Trophoblast cell (in vitro differentiated cells and primary cell): ENCODE data around the gene GARRE1.
"Not testable (repeated sequence)": the region's sequence is repeated elsewhere in the genome, so short reads cannot be mapped to it uniquely, and the experiment has no call there.

Experiments
- DNase-seq, 2 donors: peaks; one replicate each; pipeline ENCODE4 v3.0.0-alpha.2; 2016
- H2AFZ ChIP-seq: 2 replicates; pipeline ENCODE4 v1.6.1; 2013; ENCODE audit warnings: low read length, moderate library complexity, mild to moderate bottlenecking; ENCODE audit not compliant: insufficient read depth, poor library complexity
- H2AK5ac ChIP-seq: 2 replicates; pipeline ENCODE4 v1.6.1; 2013; ENCODE audit warnings: mild to moderate bottlenecking, low read length
- H2BK120ac ChIP-seq: 2 replicates; pipeline ENCODE4 v1.6.1; 2013; ENCODE audit warnings: low read length, mild to moderate bottlenecking, moderate library complexity; ENCODE audit not compliant: insufficient read depth, poor library complexity
- H2BK12ac ChIP-seq: 2 replicates; pipeline ENCODE4 v1.6.1; 2013; ENCODE audit warnings: mild to moderate bottlenecking, low read length, moderate library complexity
- H2BK5ac ChIP-seq: 2 replicates; pipeline ENCODE4 v1.6.1; 2013; ENCODE audit warnings: low read length, low read depth, moderate library complexity, mild to moderate bottlenecking; ENCODE audit not compliant: poor library complexity
- H3K14ac ChIP-seq: 2 replicates; pipeline ENCODE4 v1.6.1; 2013; ENCODE audit warnings: mild to moderate bottlenecking, low read length
- H3K18ac ChIP-seq: 2 replicates; pipeline ENCODE4 v1.6.1; 2013; ENCODE audit warnings: mild to moderate bottlenecking, low read length
- H3K23ac ChIP-seq: 2 replicates; pipeline ENCODE4 v1.6.1; 2013; ENCODE audit warnings: low read length
- H3K27ac ChIP-seq: 2 replicates; pipeline ENCODE4 v1.5.1; 2013; ENCODE audit warnings: low read depth, mild to moderate bottlenecking, inconsistent platforms, low read length, moderate library complexity
- H3K27me3 ChIP-seq: 2 replicates; pipeline ENCODE4 v1.6.1; 2013; ENCODE audit warnings: inconsistent platforms, mild to moderate bottlenecking, low read length, moderate library complexity; ENCODE audit not compliant: insufficient read depth
- H3K36me3 ChIP-seq, 2 experiments: 1 replicate in 1 of 2; 2 replicates in 1 of 2; pipeline ENCODE4 v1.6.1; 2013; ENCODE audit warnings: low read length in 2 of 2, mild to moderate bottlenecking in 2 of 2, moderate library complexity in 1 of 2; ENCODE audit not compliant: insufficient read depth in 2 of 2, control insufficient read depth in 1 of 2
- H3K4ac ChIP-seq: 2 replicates; pipeline ENCODE4 v1.6.1; 2013; ENCODE audit warnings: low read depth, mild to moderate bottlenecking, low read length, moderate library complexity
- H3K4me1 ChIP-seq, 2 experiments: 1 replicate in 1 of 2; 2 replicates in 1 of 2; pipeline ENCODE4 v1.6.1; 2013; ENCODE audit warnings: low read length in 2 of 2, mild to moderate bottlenecking in 2 of 2, moderate library complexity in 1 of 2; ENCODE audit not compliant: insufficient read depth in 2 of 2, control insufficient read depth in 1 of 2
- H3K4me2 ChIP-seq: 2 replicates; pipeline ENCODE4 v1.6.1; 2013; ENCODE audit warnings: inconsistent platforms, mild to moderate bottlenecking, low read length, moderate library complexity
- H3K4me3 ChIP-seq: 2 replicates; pipeline ENCODE4 v1.5.1; 2013; ENCODE audit warnings: mild to moderate bottlenecking, low read depth, low read length, inconsistent platforms
- H3K79me1 ChIP-seq: one replicate; pipeline ENCODE4 v1.6.1; 2013; ENCODE audit warnings: low read length
- H3K79me2 ChIP-seq: 2 replicates; pipeline ENCODE4 v1.6.1; 2013; ENCODE audit warnings: low read length, mild to moderate bottlenecking; ENCODE audit not compliant: control insufficient read depth, insufficient read depth, poor library complexity
- H3K9ac ChIP-seq: 2 replicates; pipeline ENCODE4 v1.6.1; 2013; ENCODE audit warnings: mild to moderate bottlenecking, low read length
- H3K9me3 ChIP-seq: 2 replicates; pipeline ENCODE4 v1.6.1; 2013; ENCODE audit warnings: low read depth, mild to moderate bottlenecking, control low read depth, inconsistent platforms, low read length; ENCODE audit not compliant: insufficient read depth
- H4K12ac ChIP-seq: 2 replicates; pipeline ENCODE4 v1.6.1; 2013; ENCODE audit warnings: low read depth, mild to moderate bottlenecking, low read length, moderate library complexity
- H4K8ac ChIP-seq: 2 replicates; pipeline ENCODE4 v1.6.1; 2013; ENCODE audit warnings: low read depth, mild to moderate bottlenecking, low read length, moderate library complexity
- H4K91ac ChIP-seq: one replicate; pipeline ENCODE4 v1.6.1; 2013; ENCODE audit warnings: low read depth, mild to moderate bottlenecking, low read length, moderate library complexity
- WGBS: extraction: QIAGEN DNeasy Blood & Tissue Kit; methylation state at CpG from one replicate; pipeline ENCODE4 v1.1.7; 2013; ENCODE audit warnings: missing lambda C conversion rate; ENCODE audit not compliant: insufficient read length, insufficient coverage; ENCODE audit errors: extremely low coverage; 5-methylcytosine and 5-hydroxymethylcytosine counted together

GARRE1 gene

DNA sequence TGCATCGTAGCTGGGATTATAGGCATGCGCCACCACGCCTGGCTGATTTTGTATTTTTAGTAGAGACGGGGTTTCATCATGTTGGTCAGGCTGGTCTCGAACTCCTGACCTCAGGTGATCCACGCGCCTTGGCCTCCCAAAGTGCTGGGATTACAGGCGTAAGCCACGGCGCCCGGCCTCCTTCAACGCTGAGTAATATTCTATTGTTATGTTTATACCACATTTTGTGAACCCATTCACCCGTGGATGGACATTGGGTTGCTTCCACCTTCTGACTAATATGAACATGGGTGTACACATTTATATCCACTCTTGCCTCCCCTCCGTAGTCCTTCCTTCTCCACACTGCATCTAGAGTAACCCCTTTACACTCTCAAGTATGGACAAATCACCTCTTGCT, 1.2 kb upstream of the GARRE1 start:
- H3K9me3 ChIP-seq, H3K27me3 ChIP-seq, H2AFZ ChIP-seq, H2BK12ac ChIP-seq, H3K79me1 ChIP-seq, H4K12ac ChIP-seq, H3K4ac ChIP-seq, DNase-seq, H2BK5ac ChIP-seq, H3K79me2 ChIP-seq, H4K8ac ChIP-seq, H3K18ac ChIP-seq, H3K9ac ChIP-seq, H2BK120ac ChIP-seq, H3K4me1 ChIP-seq, H4K91ac ChIP-seq, H3K14ac ChIP-seq, H3K27ac ChIP-seq, H3K23ac ChIP-seq, H2AK5ac ChIP-seq, H3K36me3 ChIP-seq, H3K4me3 ChIP-seq, H3K4me2 ChIP-seq: not testable (repeated sequence)
- WGBS: no CpG with 5 or more reads among the region's 14 CpGs

DNA sequence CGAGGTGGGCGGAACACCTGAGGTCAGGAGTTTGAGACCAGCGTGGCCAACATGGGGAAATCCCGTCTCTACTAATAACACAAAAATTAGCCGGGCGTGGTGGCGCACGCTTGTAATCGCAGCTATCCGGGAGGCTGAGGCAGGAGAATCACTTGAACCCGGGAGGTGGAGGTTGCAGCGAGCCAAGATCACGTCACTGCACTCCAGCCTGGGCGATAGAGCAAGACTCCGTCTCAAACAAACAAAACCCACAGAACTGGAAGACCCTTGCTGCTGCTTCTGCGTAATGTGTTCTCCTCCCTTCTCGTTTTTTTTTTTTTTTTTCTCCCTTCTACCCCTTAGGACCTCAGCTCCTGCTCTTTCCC, 691 bp upstream of the GARRE1 start:
- H3K4me3 ChIP-seq, H3K14ac ChIP-seq, H4K12ac ChIP-seq, H3K4ac ChIP-seq, H3K79me1 ChIP-seq, H2BK120ac ChIP-seq, H3K79me2 ChIP-seq, H2BK5ac ChIP-seq, H2BK12ac ChIP-seq, H4K91ac ChIP-seq, H3K23ac ChIP-seq, H3K27ac ChIP-seq, H3K36me3 ChIP-seq, H3K27me3 ChIP-seq, H3K18ac ChIP-seq, H4K8ac ChIP-seq, H2AFZ ChIP-seq, H3K4me1 ChIP-seq, H3K9ac ChIP-seq, H2AK5ac ChIP-seq, H3K9me3 ChIP-seq: not testable (repeated sequence)
- DNase-seq: peak; percentile 84 to 85
- no CpG with 5 or more reads among the region's 17 CpGs for WGBS
- peak overlapping the region; percentile 99 for H3K4me2 ChIP-seq

DNA sequence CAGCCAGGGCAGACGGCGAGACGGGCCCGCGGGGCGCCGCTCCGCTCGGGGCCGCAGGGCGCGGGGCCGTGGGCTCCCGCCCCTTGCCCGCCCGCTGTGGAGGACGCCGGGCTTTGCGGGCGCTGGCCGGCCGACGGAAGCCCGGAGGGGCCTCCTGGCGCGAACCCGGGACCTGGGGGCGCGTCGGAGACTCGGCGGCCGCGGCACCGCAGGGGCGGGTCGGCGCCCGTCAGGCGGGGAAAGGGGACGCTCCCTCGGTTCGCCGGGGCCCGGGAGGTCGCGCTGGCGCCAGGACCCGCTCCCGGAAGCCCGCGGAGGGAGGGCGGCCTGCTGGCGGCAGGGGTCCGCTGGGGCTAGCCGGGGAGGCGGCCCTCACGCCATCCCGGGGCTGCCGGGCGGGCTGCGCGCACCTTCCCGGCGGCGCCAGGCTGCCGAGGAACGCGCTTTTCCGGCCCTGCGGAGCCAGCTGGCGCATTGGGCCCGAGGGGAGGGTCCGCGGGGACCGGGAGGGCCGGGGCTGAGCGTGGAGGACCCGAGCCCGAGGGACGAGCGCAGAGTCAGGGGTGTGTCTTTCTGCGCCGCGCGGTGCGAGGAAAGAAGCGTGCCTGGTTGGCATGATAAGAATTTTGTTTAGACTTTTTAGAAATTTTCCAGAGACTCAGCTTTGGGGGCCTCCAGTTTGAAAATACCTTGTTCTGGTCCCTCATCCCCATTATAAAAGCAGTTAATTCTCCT, 511 bp downstream of the GARRE1 start:
- peak overlapping the region; percentile 92 for H3K27ac ChIP-seq
- peaks cover 6% of the 10 kb centered on the region for H3K79me2 ChIP-seq
- no peaks in the 10 kb centered on the region for H3K36me3 ChIP-seq
- H3K4me3 ChIP-seq: peak overlapping the region; percentile 92
- peaks cover 9% of the 10 kb centered on the region for H3K79me1 ChIP-seq
- peak overlapping the region; percentile 94 for H3K14ac ChIP-seq
- H2AK5ac ChIP-seq: no peak overlapping the region
- H2BK120ac ChIP-seq: peak overlapping the region; percentile 78
- peak; percentile 45 to 68 for DNase-seq
- no peak overlapping the region for H3K23ac ChIP-seq
- H3K4ac ChIP-seq: peak overlapping the region; percentile 39
- peak overlapping the region; percentile 85 for H4K8ac ChIP-seq
- H3K9me3 ChIP-seq: no peaks in the 10 kb centered on the region
- H3K9ac ChIP-seq: peak overlapping the region; percentile 90
- peak overlapping the region; percentile 87 for H3K18ac ChIP-seq
- H2BK12ac ChIP-seq: no peak overlapping the region
- H3K27me3 ChIP-seq: no peaks in the 10 kb centered on the region
- H2AFZ ChIP-seq: peak overlapping the region; percentile 37
- peak overlapping the region; percentile 93 for H2BK5ac ChIP-seq
- H3K4me1 ChIP-seq: no peaks in the 10 kb centered on the region
- peak overlapping the region; percentile 86 for H3K4me2 ChIP-seq
- H4K91ac ChIP-seq: peak overlapping the region; percentile 90
- no CpG with 5 or more reads among the region's 88 CpGs for WGBS
- peak overlapping the region; percentile 74 for H4K12ac ChIP-seq

DNA sequence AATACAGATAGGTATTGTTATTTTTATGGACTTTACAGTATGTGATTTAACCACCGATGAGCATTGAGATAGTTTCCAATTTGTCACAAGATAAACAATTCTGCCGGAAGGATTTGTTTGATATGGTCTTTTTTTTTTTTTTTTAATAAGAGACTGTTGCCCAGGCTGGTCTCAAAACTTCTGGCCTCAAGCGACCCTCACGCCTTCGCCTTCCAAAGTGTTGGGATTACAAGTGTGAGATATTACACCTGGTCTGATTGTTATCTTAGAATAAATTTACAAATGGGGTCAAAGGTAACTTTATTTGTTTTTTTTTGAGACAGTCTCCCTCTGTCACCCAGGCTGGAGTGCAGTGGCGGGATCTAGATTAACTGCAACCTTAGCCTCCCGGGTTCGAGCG, 1.2 kb downstream of the GARRE1 start:
- WGBS: no CpG with 5 or more reads among the region's 9 CpGs
- Histone ChIP-seq H3K23ac (no peak overlapping the region), H3K27me3 (no peaks in the 10 kb centered on the region), H2AFZ (no peak overlapping the region), H3K79me1 (peaks cover 9% of the 10 kb centered on the region), H4K8ac (no peak overlapping the region), H3K36me3 (no peaks in the 10 kb centered on the region), H3K9me3 (no peaks in the 10 kb centered on the region), H3K14ac (no peak overlapping the region), H3K4me3 (no peak overlapping the region), H2BK120ac (no peak overlapping the region), H3K9ac (no peak overlapping the region), H3K4me2 (peak overlapping the region; percentile 86), H3K27ac (no peak overlapping the region), H4K12ac (no peak overlapping the region), H2BK12ac (no peak overlapping the region), H3K4me1 (no peaks in the 10 kb centered on the region), H3K4ac (no peak overlapping the region), H4K91ac (no peak overlapping the region), H3K18ac (no peak overlapping the region), H3K79me2 (peaks cover 6% of the 10 kb centered on the region), H2AK5ac (no peak overlapping the region), H2BK5ac (no peak overlapping the region)
- peak in 1 of 2 donors; percentile 55 for DNase-seq
